ENCODE measurements around the gene LRP6.

DNA sequence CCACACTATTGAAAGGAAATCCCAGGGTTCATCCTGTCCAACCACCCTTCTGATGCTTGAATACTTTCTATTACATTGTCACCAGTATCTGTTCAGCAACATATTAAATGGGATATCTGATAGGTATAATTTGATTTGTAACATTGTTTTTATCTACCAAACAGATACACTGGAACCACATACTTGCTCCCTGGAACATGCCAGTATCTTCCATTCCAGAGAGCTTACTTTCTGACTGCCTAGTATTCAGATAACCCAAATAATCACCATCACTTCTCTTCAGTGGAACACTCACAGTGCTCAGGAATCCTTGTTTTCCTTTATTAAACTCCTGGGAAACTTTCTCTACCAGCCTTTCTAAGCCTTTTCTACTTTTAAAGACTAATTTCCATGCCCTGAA is 19.3 kb downstream of the LRP6 start:
- TF ChIP-seq RAD21 (conservative IDR thresholded peaks at IDR 0.05): no peak
- TF ChIP-seq, protein P1, sequence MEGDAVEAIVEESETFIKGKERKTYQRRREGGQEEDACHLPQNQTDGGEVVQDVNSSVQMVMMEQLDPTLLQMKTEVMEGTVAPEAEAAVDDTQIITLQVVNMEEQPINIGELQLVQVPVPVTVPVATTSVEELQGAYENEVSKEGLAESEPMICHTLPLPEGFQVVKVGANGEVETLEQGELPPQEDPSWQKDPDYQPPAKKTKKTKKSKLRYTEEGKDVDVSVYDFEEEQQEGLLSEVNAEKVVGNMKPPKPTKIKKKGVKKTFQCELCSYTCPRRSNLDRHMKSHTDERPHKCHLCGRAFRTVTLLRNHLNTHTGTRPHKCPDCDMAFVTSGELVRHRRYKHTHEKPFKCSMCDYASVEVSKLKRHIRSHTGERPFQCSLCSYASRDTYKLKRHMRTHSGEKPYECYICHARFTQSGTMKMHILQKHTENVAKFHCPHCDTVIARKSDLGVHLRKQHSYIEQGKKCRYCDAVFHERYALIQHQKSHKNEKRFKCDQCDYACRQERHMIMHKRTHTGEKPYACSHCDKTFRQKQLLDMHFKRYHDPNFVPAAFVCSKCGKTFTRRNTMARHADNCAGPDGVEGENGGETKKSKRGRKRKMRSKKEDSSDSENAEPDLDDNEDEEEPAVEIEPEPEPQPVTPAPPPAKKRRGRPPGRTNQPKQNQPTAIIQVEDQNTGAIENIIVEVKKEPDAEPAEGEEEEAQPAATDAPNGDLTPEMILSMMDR (IDR thresholded peaks at IDR 0.05; ENCODE audit: poor library complexity, severe bottlenecking): no peak
- TF ChIP-seq POLR2AphosphoS5 (IDR thresholded peaks at IDR 0.05): no peak
- TF ChIP-seq SMC3 (conservative IDR thresholded peaks at IDR 0.05; ENCODE audit: poor library complexity): no peak
